HUDEP-2 (cell line): ENCODE data around the gene MOV10.
"Not testable (repeated sequence)": the region's sequence is repeated elsewhere in the genome, so short reads cannot be mapped to it uniquely, and the experiment has no call there.

ENCODE experiments used
- DNase-seq, 76 experiments: peaks; one replicate each; lab custom pipeline; 2025; ENCODE audit not compliant: unreplicated experiment in 76 of 76; lab: John Stamatoyannopoulos, UW

Gene MOV10

GRCh38 chr1:112674440-112674985 is at the start of gene MOV10:
Gene MOV10 (plus strand): TSS chr1:112674659. CDS start chr1:112674913, 254 bp downstream.
- DNase-seq: peak in 62 of 76 experiments; percentile 12 to 72 (median 40)

- peak in 54 of 76 experiments; percentile 3 to 75 (median 27) for DNase-seq
These were observed 48.8 kb upstream of the MOV10 start for GRCh38 chr1:112625696-112626095.

GRCh38 chr1:112626193-112626592 is 48.3 kb upstream of the MOV10 start:
- DNase-seq: no peak

- no peak for DNase-seq
These were observed 47.6 kb upstream of the MOV10 start for GRCh38 chr1:112626887-112627286.

GRCh38 chr1:112628516-112628915 is 45.9 kb upstream of the MOV10 start:
- no peak for DNase-seq

GRCh38 chr1:112629256-112629655 is 45.2 kb upstream of the MOV10 start:
- DNase-seq: no peak

GRCh38 chr1:112633628-112634027 is 40.8 kb upstream of the MOV10 start:
- DNase-seq: peak in 12 of 76 experiments; percentile 9 to 54 (median 42)

- no peak for DNase-seq
These were observed 40.1 kb upstream of the MOV10 start for GRCh38 chr1:112634367-112634766.

- DNase-seq: no peak
These were observed 38.4 kb upstream of the MOV10 start for GRCh38 chr1:112636056-112636455.

- DNase-seq: no peak
These were observed 37.7 kb upstream of the MOV10 start for GRCh38 chr1:112636597-112637253.

GRCh38 chr1:112637254-112638109 is 37.0 kb upstream of the MOV10 start:
- DNase-seq: no peak

GRCh38 chr1:112638110-112638428 is 36.4 kb upstream of the MOV10 start:
- no peak for DNase-seq

GRCh38 chr1:112640437-112640836 is 34.0 kb upstream of the MOV10 start:
- DNase-seq: not testable (repeated sequence)

- no peak for DNase-seq
These were observed 31.4 kb upstream of the MOV10 start for GRCh38 chr1:112643080-112643479.

GRCh38 chr1:112646225-112646624 is 28.2 kb upstream of the MOV10 start:
- DNase-seq: no peak

- no peak for DNase-seq
These were observed 23.3 kb upstream of the MOV10 start for GRCh38 chr1:112651205-112651604.

- no peak for DNase-seq
These were observed 8.6 kb upstream of the MOV10 start for GRCh38 chr1:112665857-112666256.

- no peak for DNase-seq
These were observed 7.5 kb upstream of the MOV10 start for GRCh38 chr1:112666946-112667345.

GRCh38 chr1:112672009-112672408 is 2.5 kb upstream of the MOV10 start:
- no peak for DNase-seq

- DNase-seq: peak in 1 of 76 experiments; percentile 7
These were observed 1.6 kb upstream of the MOV10 start for GRCh38 chr1:112672842-112673241.

- peak in 16 of 76 experiments; percentile 4 to 52 (median 22) for DNase-seq
These were observed 643 bp upstream of the MOV10 start for GRCh38 chr1:112673592-112674439.
